T-helper 17 cell (primary cell): ENCODE results near the gene COA8. TPM values are rescaled to one million over a fixed set of nuclear protein-coding genes. Genes with fewer than 3 reads are reported as not detected.

Experiments used
- ATAC-seq: fragments of 150-1000 bp; cut with Tn5 transposase; 2 replicates; pipeline ENCODE4 v1.10.0; 2021; ENCODE audit warnings: mild to moderate bottlenecking, moderate library complexity
- DNase-seq, 3 donors: peaks; one replicate each; pipeline versions ENCODE4 v3.0.0 to v3.0.0-alpha.2; 2020 to 2021
- H3K9me3 ChIP-seq: one replicate; pipeline ENCODE4 v1.7.0; 2013; ENCODE audit warnings: low read length, mild to moderate bottlenecking; ENCODE audit not compliant: control insufficient read depth, poor library complexity, severe bottlenecking
- H3K27ac Mint-ChIP-seq: one replicate; pipeline ENCODE4 v1.8.0; 2022; ENCODE audit warnings: mild to moderate bottlenecking, moderate library complexity, mixed read lengths
- H3K27me3 Mint-ChIP-seq: one replicate; pipeline ENCODE4 v1.8.0; 2022; ENCODE audit warnings: mixed read lengths
- H3K36me3 Mint-ChIP-seq: one replicate; pipeline ENCODE4 v1.8.0; 2022; ENCODE audit warnings: low read depth, mixed read lengths
- H3K4me1 Mint-ChIP-seq: one replicate; pipeline ENCODE4 v1.8.0; 2022; ENCODE audit warnings: mild to moderate bottlenecking, mixed read lengths
- H3K4me3 Mint-ChIP-seq: one replicate; pipeline ENCODE4 v1.8.0; 2022; ENCODE audit warnings: mild to moderate bottlenecking, moderate library complexity, mixed read lengths
- total RNA-seq, 4 donors: library from RNA in 2 of 4; stranded (reverse) in 2 of 4; gene quantifications; one replicate each; pipeline ENCODE4 v1.2.3 and lab custom pipeline; 2022 to 2026

Gene COA8
- total RNA-seq, 2 donors from 2014 or later = 18.3 to 19.4 TPM

DNA sequence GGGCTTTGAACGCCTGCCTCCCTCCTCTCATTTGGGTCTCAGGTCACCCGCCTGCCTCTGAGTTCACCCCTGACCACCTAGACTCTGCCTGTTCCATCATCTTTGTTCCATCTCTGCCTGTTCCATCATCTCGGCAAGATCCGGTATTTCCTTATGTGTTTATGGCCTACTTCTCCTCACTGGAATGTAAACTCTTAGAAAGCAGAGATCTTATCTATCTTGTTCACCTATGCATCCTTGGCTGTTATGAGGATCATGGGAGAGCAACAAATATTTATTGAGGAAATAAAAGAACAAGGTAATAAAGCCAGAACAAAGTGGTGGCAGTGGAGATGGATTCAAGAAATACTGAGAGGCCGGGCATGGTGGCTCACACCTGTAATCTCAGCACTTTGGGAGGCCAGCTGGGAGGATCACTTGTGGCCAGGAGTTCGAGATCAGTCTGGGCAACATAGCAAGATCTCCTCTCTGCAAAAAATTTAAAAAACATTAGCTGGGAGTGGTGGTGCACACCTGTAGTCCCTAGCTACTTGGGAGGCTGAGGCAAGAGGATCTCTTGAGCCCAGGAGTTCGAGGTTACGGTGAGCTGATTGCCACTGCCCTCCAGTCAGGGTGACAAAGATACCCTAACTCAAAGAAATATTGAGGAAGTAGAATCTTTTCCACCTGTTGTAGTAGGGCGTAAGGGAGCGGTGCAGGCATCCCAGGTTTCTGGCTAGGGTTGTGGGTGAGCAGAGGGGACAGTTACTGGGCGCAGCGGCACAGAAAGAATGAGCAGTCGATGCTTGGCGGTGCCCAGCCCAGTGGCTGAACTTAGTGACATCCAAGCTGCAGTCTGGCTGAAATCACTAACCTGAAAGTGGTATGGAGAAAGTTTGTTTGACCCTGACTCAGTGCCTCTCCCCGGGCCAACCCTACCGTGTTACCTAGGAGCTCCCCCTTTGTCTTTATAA, 64.6 kb downstream of the COA8 start:
- no peaks in the 10 kb centered on the region for H3K9me3 ChIP-seq
- Mint-ChIP-seq H3K4me1 (peaks cover 12% of the 10 kb centered on the region), H3K27ac (peak overlapping the region; percentile 85), H3K4me3 (peak overlapping the region; percentile 86), H3K36me3 (no peaks in the 10 kb centered on the region), H3K27me3 (no peaks in the 10 kb centered on the region)
- no peak for DNase-seq
- ATAC-seq = no peak

DNA sequence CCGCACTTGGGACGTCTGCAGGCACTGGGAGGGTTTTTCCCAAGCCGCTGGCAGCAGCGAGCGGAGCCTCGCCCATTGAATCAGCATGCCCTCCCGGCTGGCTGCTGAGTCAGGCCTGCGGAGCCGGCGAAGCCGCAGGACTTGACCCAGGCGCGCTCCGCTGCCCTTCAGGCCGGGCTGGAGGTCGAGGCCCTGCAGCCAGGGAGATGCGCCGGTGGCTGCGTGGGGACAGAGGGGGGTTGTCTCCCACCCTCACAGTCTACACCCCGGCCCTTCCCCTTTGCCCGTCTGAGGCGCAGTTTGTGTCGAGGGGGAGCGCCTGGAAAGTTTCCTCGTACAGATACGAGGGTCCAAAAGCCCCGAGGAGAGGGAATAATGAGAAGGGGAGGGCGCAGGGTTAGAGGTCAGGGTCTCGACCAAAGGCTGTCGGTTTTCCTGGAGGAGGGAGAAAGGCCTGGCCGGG, 65.5 kb downstream of the COA8 start:
- H3K4me1 Mint-ChIP-seq = peaks cover 16% of the 10 kb centered on the region
- peak overlapping the region; percentile 85 for H3K27ac Mint-ChIP-seq
- ATAC-seq = no peak
- peak in 2 of 3 donors; percentile 12 to 18 for DNase-seq
- H3K27me3 Mint-ChIP-seq = no peaks in the 10 kb centered on the region
- H3K9me3 ChIP-seq = no peaks in the 10 kb centered on the region
- peak overlapping the region; percentile 86 for H3K4me3 Mint-ChIP-seq
- no peaks in the 10 kb centered on the region for H3K36me3 Mint-ChIP-seq

DNA sequence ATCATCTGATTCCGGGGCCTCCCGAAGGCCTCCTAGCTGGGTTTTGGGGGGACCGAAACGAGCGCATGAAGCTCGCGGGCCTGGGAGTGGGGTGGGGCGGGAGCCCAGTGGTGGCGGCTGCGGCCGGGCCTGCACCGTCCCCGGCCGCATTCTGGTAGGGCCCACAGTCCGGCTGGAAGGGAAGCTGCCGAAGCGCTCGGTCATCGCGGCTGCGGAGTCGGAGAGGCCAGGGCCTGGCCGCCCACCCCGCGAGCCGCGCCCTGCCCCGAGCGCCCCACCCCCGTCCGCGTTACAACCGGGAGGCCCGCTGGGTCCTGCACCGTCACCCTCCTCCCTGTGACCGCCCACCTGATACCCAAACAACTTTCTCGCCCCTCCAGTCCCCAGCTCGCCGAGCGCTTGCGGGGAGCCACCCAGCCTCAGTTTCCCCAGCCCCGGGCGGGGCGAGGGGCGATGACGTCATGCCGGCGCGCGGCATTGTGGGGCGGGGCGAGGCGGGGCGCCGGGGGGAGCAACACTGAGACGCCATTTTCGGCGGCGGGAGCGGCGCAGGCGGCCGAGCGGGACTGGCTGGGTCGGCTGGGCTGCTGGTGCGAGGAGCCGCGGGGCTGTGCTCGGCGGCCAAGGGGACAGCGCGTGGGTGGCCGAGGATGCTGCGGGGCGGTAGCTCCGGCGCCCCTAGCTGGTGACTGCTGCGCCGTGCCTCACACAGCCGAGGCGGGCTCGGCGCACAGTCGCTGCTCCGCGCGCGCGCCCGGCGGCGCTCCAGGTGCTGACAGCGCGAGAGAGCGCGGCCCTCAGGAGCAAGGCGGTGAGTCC, 66.1 kb downstream of the COA8 start, which contains the start of gene KLC1:
Gene KLC1, plus strand, starts transcription at position 528 of the 819 bp plus-strand sequence. CDS start 25,354 bp downstream, outside the sequence.
- Mint-ChIP-seq H3K4me1 (peaks cover 20% of the 10 kb centered on the region), H3K27me3 (no peaks in the 10 kb centered on the region), H3K36me3 (no peaks in the 10 kb centered on the region), H3K27ac (peak within 1 kb of the TSS; percentile 85), H3K4me3 (peak within 1 kb of the TSS; percentile 91)
- ATAC-seq (peak; percentile 83), DNase-seq (peak; percentile 72 to 79 (median 79))
- H3K9me3 ChIP-seq = no peaks in the 10 kb centered on the region

DNA sequence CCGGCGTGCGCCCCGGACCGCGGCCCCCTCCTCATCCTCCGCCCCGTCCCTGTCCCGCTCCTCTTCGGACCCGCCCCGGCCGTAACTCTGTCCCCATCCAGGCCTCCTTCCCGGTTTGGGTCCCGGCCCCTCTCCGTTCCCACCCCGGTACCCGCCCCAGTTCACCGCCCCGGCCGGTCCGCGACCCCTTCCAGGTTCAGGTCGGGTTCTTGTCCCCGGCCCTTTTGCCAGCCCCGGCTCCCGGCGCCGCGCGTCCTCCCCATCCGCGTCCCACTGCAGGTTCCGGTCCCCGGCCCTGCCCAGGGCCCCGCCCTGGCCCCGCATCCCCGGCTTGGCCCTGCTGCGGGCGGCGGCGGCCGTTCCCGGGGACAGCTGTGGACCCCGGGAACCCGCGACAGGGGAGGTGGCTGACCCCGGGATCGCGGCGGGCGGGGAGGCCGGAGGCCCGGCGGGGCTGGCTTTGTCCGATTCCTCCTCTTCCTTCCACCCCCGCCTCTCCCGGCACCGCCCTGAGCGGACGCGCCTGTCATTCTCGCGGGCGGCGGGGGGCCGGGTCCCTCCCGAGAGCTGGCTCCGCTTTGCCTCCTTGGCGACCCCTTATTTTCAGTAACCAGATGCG, 66.9 kb downstream of the COA8 start:
- peak overlapping the region; percentile 91 for H3K4me3 Mint-ChIP-seq
- DNase-seq = peak; percentile 14 to 30 (median 23)
- H3K9me3 ChIP-seq = no peaks in the 10 kb centered on the region
- no peaks in the 10 kb centered on the region for H3K27me3 Mint-ChIP-seq
- peaks cover 23% of the 10 kb centered on the region for H3K4me1 Mint-ChIP-seq
- H3K27ac Mint-ChIP-seq = peak overlapping the region; percentile 85
- no peaks in the 10 kb centered on the region for H3K36me3 Mint-ChIP-seq
- peak; percentile 36 for ATAC-seq

DNA sequence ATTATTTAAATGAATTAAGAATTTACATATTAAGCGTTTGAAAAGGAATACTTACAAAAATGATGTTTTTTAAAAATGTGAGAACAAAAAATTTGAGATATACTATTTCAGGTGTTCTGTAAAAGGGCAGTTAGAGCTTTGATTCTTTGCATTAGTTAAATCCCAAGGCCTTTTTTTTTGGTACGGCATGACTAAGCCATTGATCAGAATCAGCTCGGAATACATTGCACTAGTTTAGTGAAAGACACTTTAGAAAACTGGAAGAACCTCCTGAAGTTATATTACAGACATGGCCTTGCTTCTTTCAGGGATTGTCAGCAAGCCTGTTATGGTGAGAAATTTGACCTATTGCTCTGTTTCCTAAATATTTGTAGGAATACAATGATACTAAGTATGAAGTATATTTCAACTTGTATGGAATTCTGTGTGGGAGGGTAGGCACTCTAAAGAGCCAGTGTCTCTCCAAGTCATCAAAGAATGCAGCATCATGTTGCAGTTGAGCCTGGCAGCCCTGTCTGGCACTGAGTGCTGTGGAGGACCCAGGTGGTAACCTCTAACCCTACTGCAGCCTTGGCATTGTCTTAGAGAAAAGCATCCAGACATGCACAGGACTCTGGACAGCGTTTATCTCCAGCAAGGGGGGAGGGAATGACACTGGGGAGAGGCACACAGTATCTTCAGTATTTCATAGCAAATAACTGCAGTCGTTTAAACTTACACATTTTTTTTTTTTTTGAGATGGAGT, 67.8 kb downstream of the COA8 start:
- Mint-ChIP-seq H3K4me1 (peaks cover 26% of the 10 kb centered on the region), H3K4me3 (peak overlapping the region; percentile 91), H3K27me3 (no peaks in the 10 kb centered on the region), H3K27ac (peak overlapping the region; percentile 68), H3K36me3 (no peaks in the 10 kb centered on the region)
- DNase-seq = no peak
- H3K9me3 ChIP-seq = no peaks in the 10 kb centered on the region
- ATAC-seq = no peak

DNA sequence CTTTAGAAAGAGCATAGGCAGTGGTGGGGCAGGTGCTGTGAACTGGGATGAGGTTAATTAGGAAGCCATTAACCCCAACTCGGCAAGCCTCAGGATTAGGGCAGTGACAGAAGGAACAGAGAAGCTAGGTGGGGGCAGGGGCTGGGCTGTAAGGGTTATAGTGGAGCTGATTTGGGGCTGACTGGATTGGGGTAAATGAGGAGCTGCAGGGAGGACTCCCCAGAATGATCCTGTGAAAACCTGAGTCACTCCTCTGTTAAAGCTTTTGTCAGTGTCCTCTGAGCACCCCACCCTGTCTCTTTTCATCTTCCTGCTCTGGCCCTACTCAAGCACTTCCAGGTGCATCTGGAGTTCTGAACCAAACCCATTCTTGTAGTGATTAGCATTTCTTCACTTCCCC, 70.6 kb downstream of the COA8 start:
- no peak for ATAC-seq
- Mint-ChIP-seq H3K4me3 (no peak overlapping the region), H3K27me3 (no peaks in the 10 kb centered on the region), H3K27ac (peak overlapping the region; percentile 37), H3K4me1 (peaks cover 36% of the 10 kb centered on the region), H3K36me3 (no peaks in the 10 kb centered on the region)
- H3K9me3 ChIP-seq = no peaks in the 10 kb centered on the region
- no peak for DNase-seq

DNA sequence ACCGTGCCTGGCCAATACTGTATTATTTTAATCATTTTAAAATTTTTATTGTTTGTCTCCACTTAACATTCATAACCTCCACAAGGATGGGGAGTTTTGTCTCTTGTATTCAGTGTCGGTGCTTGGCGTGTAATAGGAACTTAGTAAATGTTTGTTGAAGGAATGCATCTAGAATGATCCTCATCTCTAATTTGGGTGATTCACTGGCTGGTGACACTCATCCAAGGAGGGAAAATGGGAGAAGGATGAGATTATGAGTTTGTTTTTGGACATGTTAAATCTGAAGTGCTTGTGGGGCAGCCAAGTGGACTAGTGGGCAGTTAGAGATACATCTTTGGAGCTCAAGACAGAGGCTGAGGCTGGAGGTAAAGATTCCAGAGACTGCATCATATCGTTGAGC, 71.4 kb downstream of the COA8 start:
- no peaks in the 10 kb centered on the region for H3K9me3 ChIP-seq
- Mint-ChIP-seq H3K27me3 (no peaks in the 10 kb centered on the region), H3K36me3 (no peaks in the 10 kb centered on the region), H3K4me3 (peak overlapping the region; percentile 49), H3K27ac (peak overlapping the region; percentile 86), H3K4me1 (peaks cover 39% of the 10 kb centered on the region)
- no peak for DNase-seq
- ATAC-seq = no peak

DNA sequence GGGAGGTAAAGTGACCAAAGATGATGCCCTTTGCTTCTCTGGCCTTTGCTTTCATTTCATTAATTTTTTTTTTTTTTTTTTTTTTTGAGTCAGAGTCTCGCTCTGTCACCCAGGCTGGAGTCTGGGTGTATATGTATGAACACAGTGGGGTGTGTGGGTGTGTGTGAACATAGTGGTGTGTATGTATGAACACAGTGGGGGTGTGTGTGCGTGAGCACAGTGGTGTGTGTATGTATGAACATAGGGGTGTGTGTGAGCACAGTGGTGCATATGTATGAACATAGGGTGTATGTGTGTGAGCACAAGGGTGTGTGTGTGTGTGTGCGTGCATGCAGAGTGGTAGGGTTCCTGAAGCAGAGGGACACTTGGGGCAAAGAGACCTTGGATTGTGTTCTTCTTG, 75.8 kb downstream of the COA8 start:
- H3K27ac Mint-ChIP-seq = peak overlapping the region; percentile 6
- ATAC-seq (no peak), DNase-seq (no peak)
- peaks cover 40% of the 10 kb centered on the region for H3K4me1 Mint-ChIP-seq
- no peaks in the 10 kb centered on the region for H3K9me3 ChIP-seq
- H3K36me3 Mint-ChIP-seq = no peaks in the 10 kb centered on the region
- H3K4me3 Mint-ChIP-seq = no peak overlapping the region
- H3K27me3 Mint-ChIP-seq = no peaks in the 10 kb centered on the region

Other genes with a start within 250 kb of the COA8 start
- 100 to 1,000 TPM; 649 to 800 TPM for gene EIF5, start 228.7 kb upstream of the COA8 start, total RNA-seq
- 100 to 1,000 TPM; 121 to 136 TPM for gene MARK3, start 177.5 kb upstream of the COA8 start, total RNA-seq
- gene CKB, start 40.1 kb upstream of the COA8 start, total RNA-seq = 1 to 10 TPM; 7.0 to 8.0 TPM
- 1 to 10 TPM; 8.2 to 8.3 TPM for gene TRMT61A, start 33.8 kb upstream of the COA8 start, total RNA-seq
- 10 to 100 TPM; 28.5 to 32.9 TPM for gene BAG5, start 303 bp upstream of the COA8 start, total RNA-seq
- 100 to 1,000 TPM; 162 to 198 TPM for gene KLC1, start 66.3 kb downstream of the COA8 start, total RNA-seq
- 1 to 10 TPM; 6.9 to 8.3 TPM for gene XRCC3, start 152.5 kb downstream of the COA8 start, total RNA-seq
- 1 to 10 TPM; 9.1 to 9.5 TPM for gene ZFYVE21, start 152.8 kb downstream of the COA8 start, total RNA-seq